Lung microvascular endothelial cell (primary cell): ENCODE results near the gene METTL17. TPM values are rescaled to one million over a fixed set of nuclear protein-coding genes. Genes with fewer than 3 reads are reported as not detected.
"Not testable (repeated sequence)": the region's sequence is repeated elsewhere in the genome, so short reads cannot be mapped to it uniquely, and the experiment has no call there.

ENCODE experiments used
- DNase-seq, 2 donors: peaks; one replicate each; pipeline versions ENCODE4 v3.0.0 to v3.0.0-alpha.2; 2010; ENCODE audit warnings: low read depth in 2 of 2
- total RNA-seq: library from RNA; depleted of rRNA; stranded (reverse); fragments of >200 nt; gene quantifications from 2 replicates; pipeline ENCODE4 v1.2.1, GENCODE V29; 2014

Gene METTL17
- total RNA-seq, 1 donor from 2014 or later: 13.1 TPM

DNA sequence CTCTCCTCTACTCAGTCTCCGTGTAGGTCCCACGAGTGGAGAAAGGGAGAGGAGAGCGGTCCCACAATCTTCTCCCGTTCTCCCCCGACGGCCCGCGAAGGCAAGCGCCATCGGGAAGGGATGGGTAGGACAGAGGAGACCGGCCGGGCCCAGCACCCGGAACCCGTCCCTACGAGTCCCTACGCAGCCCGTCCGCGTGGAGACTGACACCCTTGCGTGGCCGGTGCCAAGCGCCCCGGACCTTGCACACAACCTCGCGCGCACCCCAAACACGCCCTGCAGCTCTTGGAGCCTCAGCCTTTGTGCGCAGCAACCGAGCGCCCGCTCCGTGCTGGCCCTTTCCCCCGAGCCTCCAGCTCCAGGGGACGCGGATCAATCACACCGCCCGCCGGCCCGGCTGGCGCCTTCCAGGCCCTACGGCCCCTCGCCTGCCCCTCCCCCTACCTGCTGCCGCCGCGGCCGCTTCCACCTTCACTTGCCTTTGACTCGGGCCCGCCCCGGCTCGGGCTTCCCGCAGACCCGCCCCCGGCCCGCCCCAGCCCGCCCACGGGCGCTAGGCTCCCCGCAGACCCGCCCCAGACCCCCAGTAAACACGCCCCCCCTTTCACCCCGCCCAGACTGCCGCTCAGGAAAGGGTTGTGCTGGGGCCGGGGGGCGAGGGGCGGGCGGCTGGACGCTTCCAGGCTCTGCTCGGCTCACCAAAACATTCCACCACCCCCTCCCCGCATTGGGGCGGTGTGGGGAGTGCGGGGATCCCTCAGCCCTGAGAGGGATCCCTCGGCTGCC, 35.0 kb downstream of the METTL17 start, which contains the start of gene NDRG2:
Gene NDRG2, minus strand, starts transcription at position 477 of the 786 bp plus-strand sequence. CDS start 1,746 bp downstream, outside the sequence.
- DNase-seq: peak in 1 of 2 donors; percentile 49

DNA sequence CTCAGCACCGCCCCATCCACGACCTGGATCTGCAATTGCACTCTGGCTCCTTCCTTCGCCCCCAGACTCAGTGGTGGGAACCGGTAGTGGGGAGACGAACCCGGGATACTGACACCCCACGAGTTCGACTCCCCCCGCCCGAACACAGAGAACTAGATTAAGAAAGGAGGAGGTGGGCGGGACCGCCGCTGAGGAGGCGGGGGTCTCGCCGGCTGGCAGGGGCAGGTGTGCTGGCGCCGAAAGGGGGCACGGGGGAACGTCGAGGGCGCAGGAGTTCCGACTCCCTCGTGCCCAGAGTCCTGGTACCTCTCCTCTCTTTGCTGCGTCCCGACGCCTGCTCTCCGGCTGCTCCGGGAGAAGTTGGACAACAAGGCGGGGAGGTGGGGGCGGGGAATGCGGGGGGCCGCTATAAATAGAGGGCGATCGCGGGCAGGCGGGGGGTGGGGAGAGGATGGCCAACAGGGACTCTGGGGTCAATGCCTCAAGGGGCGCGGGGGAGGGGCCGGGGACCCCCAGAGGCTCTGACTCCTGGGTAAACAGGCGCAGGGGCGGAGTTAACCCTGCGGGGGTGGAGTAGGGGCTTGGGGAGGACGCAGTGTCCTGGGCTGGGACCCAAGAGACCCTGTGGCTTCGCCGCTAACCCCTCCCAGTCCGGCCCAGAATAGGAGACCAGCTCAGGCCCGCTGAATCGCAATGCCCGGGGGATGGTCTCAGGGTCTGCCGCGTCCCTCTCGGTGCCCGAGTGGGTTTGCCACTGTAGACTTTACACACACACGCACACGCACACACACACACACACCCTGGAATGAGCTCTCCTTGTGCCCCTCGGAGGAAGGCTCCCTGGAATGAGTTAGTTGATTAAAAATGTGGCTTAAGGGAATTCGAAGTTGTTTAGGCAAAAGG, 35.8 kb downstream of the METTL17 start:
- DNase-seq: peak in 1 of 2 donors; percentile 21

DNA sequence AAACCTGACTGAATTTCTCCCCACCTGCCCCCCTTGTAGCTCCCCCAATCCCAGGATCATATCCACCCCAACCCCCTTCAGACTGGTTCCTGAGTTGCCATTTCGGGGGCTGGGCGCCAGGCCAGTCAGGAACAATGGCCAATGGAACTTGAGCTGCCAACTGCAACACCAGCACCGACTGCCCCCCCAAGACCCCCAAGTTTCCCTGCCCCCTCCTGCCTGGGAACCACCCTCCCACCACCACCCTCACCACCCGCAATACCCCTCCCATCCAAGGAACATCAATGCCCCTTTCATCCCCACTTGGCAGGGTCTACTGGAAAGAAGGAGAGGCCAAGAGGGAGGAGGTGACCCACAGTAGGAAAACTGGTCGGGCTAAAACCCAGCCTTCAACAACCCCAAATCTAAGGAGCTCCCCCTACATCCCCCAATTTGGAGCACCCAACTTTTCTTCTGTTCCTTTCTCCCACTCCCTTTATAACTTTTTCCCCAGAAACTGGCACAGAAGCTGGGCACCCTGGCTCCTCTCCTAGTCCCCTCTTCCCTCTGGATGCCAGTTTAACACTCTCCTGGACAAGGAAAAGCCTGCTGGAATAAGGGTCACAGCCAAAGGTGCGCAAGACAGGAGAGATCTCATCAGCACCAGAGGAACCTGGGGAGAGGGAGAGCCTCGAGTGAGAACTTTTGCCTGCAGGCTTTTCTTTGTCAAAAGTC, 36.7 kb downstream of the METTL17 start:
- no peak for DNase-seq

DNA sequence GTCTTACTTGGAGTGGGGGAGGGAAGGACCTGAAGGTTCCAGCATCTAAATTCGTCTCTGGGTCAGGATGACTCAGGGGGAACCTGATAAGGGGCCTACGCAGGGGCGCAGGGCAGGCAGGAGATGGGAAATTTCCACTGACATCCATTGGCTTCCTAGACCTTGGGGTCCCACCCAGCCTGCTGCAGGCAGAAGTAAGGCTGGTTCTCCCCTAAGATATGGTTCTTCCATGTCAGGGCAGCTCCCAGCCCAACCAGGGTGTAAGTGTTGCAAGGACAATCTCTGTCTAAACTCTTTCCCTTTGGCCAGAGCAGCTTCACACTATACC, 37.2 kb downstream of the METTL17 start:
- DNase-seq: no peak

DNA sequence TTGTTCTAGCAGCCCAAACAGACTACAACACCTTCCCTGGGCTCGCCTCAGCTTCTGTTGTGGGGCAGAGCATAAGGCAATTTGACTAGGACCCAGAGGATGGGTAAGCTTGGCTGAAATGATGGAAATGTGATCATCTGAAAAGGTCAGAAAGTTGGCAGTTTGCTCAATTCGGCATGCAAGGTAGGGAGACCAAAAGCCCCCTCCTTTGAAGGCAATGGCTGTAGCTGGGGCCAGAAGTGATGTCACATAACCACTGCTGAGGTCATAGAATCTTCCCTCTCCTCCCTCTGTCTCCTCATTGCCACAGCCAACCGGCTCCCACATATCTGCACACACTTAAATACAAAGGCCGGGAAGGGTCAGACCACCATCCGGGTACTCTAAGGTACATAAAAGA, 40.1 kb downstream of the METTL17 start, which contains the start of gene TPPP2:
Gene TPPP2, plus strand, starts transcription at position 301 of the 400 bp plus-strand sequence. CDS start 365 bp downstream, outside the sequence.
- no peak for DNase-seq

DNA sequence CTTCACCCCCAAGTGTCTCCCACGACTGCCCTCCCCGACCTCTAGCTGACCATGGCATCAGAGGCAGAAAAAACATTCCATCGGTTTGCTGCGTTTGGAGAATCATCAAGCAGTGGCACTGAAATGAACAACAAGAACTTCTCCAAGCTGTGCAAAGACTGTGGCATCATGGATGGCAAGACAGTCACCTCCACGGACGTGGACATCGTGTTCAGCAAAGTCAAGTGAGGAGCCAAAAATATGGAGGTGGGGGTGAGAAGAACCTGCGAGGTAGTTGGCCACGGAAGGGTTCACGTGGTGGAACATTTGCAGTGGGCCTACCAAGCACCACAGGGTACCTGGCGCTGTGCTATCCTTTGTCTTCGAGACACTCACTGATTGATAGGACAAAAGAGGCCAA, 40.8 kb downstream of the METTL17 start:
- no peak for DNase-seq

DNA sequence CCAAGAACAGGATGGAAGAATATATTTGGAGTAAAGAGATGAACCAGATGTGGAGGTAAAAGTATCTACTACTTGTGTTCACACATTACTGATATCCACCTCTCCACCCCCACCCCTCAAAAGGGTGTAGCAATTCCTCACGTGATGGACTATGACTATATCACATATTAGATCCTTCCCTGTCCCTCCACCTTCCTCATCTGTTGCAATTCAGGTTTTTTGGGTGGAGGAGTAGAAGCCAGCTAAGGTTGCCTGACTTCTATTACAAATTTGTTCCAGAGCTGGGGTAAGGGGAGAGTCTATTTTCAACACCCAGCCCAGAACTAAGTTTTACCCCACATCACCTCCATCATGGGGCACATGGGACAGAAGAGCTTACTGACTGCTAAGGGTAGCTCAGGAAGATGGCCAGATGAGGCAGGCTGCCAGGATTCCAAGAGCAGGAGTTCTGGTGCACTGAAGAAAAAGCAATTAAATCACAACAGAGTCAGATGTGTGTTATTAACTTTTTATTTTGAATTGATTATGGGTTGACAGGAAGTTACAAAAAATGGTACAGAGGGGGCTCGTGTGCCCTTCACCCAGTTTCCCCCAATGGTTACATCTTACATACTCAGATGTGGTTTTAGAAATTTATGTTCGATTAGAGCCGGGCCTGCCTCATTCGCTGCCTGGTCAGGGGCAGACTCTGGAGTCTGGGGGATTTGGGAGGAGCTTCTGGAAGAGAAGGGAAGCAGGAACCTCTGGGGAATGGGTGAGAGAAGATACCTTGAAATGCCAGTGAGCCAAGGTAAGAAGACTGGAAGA, 42.7 kb downstream of the METTL17 start:
- no peak for DNase-seq

DNA sequence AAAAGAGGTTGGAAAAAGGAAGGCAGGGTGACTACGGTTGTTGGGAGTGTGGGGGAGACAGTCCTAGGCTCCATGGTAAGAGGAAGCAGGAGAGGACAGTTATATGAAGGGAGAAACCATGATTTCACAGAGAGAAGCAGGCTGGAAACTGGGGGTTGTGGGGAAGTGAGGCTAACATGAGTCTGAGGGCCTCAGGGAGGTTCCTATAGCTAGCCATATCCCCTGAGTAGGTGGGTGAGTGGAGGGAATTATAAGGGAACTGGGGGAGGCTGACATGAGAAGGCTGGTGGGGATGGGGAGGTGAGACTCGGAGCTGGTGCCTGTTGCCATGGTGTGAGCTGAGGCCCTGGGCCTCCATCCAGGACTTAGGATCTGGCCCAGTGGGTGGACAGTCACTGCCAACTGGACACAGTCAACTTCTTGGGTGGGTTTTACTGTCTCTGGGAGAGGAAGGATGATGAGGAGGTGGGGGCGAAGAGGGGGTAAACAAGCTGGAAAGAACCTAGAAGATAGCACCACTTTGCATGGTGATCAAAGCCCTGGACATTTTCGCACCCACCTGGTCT, 43.4 kb downstream of the METTL17 start:
- no peak for DNase-seq

DNA sequence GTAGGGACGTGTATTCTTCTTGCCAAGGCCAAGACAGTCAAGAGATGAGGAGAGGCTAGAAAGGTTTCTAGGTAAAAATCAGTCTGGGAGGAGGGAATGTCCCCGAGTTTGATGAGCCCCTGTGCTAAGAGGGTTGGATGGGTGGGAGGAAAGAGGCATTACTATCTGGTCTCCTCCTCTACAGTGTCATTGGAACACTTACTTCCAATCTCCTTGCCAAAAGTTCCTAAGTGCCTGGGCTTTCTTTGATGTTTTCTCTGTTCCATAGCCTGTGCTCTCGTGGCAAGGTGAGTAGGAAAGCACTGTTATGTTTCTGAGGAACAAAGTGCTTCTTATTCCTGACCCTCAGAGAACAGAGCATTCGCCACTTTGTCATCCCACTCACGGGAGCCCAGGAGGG, 44.9 kb downstream of the METTL17 start, which contains the start of gene RNASE13:
Gene RNASE13, minus strand, starts transcription at position 101 of the 400 bp plus-strand sequence. CDS start 519 bp downstream, outside the sequence.
- no peak for DNase-seq

DNA sequence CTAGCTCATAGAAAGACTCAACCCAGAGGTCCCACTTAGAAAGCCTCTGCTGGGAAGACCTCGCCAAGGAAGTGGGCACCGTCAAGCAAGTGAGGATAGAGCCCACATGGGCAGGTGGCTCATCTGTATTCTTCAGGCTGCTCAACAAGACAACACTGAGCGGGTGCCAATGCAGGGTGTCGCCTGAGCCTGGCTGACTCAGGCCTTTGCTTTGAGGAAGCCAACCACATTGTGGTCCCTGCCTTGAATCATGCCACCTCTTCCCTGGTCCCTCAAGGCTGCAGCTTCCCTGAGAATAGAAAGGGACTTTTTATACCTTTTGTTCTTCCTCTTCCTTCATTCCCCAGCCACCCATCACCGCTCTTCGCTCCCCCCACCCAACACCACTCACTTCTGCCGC, 47.0 kb downstream of the METTL17 start:
- no peak for DNase-seq

DNA sequence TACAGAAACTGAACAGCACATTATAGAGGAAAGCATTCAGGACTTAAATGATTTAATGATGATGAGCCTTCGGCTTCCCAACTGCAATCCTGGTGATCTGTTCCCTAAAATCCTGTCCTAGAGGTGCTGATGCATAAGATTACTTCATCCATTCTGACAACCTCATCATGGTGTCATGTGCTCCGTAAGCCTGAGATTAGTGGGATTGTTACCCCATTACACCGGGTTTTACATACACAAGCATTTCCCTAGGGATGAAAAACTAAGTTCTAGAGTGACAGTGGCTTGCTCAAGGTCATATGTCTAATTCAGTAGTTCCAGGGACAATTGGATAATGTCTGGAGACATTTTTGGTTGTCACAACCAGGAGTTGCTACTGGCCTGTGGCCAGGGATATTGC, 47.4 kb downstream of the METTL17 start:
- no peak for DNase-seq

DNA sequence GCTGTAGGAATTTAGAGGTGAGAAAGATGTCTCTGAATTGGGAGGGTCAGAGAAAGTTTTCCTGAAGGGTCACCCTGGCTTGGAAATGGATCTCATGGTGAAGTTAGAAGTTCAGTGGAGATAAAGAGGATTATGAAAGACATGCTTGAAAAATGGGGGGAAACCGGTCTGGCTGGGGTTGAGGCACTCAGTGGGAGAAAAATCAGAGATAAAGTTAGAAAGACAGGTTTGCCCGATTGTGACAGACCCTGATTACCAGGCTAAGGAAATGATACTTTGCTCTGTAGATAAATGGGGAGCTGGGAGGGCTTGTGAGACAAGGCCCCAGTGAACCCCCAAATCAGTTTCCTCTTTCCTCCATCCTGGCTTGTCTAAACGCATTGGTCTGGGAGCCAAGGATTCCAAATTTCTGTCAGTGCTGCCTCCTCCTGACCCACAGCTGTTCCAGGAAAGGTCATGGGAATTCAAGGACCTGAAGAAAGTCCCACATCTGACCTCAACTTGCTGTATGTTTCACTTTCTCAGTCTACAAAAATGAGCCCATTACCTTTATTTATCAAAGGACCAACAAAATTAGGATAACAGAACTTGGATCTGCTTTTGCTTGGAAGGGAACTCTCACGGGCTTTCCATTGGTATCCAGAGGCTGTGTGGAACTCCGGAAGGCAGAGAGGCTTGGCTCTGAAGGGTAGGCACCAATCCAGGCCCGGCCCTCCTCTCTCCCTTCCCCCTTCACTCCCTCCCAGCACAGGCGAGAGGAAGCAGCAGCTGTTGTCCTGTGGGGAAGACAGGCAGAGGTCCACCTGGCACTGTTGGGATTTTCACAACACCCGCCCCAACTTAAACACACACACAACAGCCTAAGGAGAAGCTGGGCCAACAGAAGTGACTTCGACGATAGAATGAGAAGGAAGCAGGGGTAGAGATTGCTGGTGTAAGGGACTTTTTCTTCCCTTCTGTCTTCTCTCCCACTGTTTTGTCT, 49.0 kb downstream of the METTL17 start:
- peak; percentile 39 to 78 for DNase-seq

DNA sequence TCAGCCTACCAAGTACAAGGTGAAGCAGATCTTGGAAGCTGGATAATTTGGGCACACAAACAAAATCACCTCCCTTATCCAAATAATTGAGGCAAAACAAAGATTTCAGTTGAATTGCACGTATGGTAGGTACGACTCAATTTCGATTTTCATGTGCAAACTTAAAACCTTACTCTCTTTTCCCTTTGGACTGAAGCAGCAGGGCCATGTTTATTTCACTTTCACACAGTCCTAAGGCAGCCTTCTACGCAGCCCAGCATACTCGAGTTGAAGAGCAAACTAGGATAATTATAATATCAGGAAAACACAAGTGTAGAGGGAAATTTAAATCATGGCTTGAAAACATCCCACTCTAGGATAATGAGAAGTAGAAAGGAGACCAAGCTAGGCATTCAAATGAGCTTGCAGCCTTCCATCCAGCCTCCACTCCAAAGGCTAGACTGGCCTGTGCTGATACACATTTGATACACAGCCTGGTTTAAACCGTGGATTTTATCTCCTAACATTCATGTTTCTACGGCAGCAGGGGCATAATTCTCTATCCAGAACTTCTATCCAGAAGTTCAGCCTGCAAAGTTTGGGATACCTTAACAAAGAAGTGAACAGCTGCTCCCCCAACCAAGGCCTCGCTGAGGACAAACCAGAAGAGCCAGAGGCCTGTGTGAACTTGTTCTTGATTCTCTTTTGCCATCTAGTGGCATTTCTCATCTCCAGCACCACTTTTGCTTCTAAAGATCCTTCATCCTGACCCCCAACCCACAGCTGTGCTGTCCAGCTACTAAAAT, 50.0 kb downstream of the METTL17 start:
- DNase-seq: peak; percentile 58 to 80

DNA sequence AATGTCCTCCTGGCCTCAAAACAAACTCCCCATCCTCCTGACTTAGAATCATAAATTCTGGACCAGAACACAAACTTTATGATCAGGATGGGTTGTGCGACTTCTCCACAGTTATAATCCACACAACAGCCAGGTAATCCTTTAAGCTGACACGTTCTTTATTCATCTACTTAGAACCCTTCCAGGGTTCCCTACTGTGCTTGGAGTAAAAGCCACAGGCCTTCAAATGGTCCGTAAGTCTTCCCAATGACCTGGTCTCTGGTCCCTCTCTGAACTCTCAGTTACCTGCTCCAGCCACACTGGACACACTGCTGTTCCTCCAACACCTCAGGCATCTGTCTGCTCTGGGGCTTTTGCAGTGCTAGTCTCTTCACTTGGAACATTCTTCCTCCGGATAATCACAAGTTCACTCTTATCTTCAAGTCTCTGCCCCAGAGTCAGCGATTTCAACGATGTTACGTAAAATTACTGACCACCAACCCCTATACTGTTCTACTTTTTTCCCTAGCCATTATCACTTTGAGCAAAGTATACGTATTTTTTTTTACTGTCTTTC, 50.7 kb downstream of the METTL17 start:
- no peak for DNase-seq

DNA sequence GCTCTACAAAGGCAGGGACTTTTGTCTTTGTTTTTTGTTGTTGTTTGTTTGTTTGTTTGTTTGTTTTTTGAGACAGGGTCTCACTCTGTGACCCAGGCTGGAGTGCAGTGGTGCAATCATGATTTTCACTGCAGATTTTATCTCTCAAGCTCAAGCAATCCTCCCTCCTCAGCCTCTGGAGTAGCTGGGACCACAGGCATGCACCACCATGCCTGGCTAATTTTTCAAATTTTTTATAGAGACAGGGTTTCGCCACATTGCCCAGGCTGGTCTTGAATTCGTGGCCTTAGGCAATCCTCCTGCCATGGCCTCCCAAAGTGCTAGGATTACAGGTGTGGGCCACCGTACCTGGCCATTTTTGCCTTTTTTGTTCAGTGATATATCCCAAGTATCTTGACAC, 51.2 kb downstream of the METTL17 start:
- not testable (repeated sequence) for DNase-seq

DNA sequence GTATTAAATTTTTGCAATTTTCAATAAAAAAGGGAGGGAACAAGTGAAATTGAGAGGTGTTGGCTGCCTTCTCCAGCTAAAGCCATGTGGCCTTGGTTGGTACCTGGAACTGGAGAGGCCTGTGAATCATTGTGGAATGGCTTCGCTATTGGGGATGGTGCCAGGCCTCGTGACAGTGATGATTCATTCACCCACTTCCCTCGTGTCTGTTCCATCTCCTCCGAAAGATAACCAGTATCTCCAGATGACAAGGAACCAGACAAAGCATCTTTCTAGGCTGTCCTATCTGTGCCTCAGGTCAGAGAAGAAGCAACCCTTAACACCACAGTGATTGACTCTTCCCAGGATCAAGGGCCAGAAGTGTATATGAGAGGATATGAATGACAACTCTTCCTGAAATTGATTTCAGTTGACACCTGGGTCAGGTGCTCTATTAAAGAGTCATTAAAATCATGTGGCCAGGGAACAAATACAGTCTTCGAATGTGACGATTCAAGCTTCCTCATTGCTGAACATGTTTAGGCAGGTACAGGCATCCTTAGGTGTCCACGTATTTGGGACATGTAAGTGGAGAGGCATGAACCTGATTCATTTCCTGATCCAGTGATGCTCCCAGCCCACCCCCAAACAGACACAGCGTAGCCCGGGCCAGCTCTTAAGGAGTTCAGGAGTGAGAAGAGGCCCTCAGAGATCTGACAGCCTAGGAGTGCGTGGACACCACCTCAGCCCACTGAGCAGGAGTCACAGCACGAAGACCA, 52.1 kb downstream of the METTL17 start, which contains the start of gene RNASE7:
Gene RNASE7, plus strand, starts transcription at position 687 of the 758 bp plus-strand sequence. CDS start 631 bp downstream, outside the sequence.
- peak; percentile 12 to 44 for DNase-seq

DNA sequence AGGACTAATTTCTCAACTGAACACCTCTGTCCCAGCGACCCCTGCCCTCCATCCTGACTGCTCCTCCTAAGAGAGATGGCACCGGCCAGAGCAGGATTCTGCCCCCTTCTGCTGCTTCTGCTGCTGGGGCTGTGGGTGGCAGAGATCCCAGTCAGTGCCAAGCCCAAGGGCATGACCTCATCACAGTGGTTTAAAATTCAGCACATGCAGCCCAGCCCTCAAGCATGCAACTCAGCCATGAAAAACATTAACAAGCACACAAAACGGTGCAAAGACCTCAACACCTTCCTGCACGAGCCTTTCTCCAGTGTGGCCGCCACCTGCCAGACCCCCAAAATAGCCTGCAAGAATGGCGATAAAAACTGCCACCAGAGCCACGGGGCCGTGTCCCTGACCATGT, 53.1 kb downstream of the METTL17 start:
- DNase-seq: no peak
